ENCODE results near the gene C1QTNF4.
A peak's percentile ranks its signal among the peaks of the same experiment; 100 is the strongest.

C1QTNF4 gene

GRCh38 chr11:47592251-47592650, 2.0 kb downstream of the C1QTNF4 start:
- no peak for DNase-seq

DNA sequence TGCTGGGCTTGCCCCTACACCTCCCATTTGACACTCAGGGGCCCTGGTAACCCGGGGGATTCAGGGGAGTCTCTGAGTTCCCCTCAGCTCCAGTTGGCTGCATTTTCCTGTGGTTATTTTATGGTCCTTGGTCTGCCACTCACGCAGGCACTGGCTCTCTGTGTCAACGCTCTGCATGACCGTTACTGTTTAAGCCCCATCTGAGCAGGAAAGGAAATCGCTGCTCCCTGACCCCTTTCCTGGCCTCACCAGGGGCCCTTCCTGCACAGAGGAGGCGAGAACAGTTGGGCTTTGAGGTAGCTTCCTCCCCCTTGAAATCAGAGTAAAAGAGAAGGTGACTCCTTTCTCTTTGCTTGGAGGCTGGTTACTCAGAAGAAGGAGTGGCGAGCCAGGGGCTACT, 2.4 kb downstream of the C1QTNF4 start:
- DNase-seq: no peak

DNA sequence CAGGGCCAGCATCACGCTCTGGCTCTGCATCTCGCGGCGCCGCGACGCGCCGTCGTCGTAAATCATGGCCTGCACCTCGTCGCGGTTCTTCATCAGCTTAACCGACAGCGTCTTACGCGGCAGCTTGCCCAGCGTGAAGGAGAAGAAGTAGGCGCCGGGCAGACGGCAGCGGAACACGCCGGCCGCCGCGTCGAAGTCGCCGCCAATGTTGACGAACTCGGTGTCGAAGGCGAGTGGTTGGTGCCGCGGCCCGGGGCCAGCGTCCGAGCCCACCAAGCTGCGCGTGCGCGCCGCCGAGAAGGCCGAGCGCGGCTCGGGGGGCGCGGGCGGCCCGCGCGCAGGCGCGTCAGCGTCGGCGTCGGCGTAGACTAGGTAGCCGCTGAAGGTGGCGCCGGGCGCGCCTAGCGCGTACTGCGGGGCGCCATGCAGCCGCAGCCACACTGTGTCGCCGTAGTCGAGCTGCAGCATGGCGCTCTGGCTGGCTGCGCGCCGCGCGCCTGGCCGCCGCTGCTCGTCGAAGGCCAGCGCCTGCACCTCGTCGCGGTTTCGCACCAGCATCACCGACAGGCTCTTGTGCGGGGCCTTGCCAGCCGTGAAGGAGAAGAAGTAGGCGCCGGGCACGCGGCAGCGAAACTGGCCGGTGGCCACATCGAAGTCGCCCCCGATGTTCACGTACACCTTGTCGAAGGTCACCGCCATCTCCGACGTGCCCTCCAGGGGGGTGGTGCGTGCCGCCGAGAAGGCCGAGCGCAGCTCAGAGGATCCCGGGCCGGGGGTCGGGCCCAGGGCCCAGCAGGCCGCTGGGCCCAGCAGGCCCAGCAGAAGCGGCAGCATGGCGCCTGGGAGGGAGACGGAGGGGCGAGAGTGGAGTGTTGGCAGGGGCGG, 4.0 kb downstream of the C1QTNF4 start:
- no peak for DNase-seq

- DNase-seq: no peak
These were observed 4.6 kb downstream of the C1QTNF4 start for GRCh38 chr11:47589584-47589976.

DNA sequence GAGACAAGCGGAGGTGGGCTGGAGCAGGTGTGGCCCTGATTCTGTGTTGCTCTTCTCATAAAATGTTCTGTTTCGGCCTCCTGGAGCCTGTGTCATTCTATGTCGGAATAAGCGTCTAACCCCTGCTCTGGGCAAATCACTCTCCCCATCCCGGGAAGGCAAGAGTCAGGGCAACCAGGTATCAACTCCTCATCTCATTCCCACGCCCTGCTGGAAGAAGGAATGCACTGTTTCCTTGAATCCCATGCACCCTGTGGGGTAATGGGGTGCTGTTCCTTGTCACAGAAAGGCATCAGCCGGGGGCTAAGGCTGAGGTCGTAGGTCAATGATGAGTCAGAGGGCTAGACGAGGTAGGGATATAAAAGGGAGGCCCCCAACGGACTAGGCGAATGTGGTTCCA, 5.1 kb downstream of the C1QTNF4 start:
- no peak for DNase-seq

DNA sequence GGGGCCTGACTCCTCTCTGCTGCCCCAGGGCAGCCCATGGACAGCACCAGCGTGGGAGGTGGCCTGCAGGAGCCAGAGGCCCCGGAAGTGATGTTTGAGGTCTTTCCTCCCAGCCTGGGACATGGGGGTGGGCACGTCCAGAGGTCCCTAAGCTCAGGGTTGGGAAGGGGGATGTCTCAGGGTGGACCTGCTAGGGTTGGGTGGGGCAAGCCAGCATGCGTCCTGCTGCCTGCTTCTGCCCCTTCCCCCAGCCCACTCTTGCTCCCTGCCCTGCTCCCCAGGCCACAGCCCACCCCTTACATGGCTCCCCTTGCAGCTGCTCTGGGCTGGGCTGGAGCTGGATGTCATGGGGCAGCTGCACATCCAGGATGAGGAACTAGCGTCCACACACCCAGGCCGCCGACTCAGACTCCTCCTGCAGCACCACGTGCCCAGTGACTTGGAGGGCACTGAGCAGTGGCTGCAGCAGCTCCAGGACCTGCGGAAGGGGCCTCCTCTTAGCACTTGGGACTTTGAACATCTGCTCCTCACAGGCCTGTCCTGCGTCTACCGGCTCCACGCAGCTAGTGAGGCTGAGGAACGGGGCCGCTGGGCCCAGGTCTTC, 6.4 kb downstream of the C1QTNF4 start:
- no peak for DNase-seq

DNA sequence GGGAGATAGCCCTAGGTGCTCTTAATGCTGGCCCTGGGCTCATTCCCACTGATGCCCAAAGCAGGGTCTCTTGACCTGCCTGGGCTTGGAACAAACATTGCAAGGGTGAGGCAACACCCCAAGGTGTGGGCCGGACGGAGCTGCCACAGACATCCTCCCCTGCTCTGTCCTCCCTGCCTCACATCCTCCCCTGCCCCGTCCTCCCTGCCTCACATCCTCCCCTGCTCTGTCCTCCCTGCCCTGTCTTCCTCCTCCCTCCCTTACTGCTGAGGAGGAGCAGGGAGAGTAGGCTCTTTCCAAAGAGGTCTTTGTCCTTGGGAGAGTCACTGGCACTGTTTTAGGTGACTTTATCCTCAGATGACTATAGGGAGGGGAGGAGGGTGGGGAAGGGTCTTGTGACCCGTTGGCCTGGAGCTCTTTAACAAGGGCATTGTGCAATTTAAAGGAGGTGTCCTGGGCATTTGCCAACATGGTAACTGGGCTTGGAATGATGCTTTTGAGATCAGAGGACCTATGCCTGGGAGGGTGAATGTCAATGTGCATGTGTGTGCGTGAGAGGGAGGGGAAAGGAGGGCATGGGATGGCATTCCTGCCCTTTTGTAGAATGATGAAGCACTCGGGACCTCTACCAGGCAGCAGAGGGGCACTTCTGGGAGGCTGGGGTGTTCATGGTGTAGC, 7.0 kb downstream of the C1QTNF4 start:
- no peak for DNase-seq

DNA sequence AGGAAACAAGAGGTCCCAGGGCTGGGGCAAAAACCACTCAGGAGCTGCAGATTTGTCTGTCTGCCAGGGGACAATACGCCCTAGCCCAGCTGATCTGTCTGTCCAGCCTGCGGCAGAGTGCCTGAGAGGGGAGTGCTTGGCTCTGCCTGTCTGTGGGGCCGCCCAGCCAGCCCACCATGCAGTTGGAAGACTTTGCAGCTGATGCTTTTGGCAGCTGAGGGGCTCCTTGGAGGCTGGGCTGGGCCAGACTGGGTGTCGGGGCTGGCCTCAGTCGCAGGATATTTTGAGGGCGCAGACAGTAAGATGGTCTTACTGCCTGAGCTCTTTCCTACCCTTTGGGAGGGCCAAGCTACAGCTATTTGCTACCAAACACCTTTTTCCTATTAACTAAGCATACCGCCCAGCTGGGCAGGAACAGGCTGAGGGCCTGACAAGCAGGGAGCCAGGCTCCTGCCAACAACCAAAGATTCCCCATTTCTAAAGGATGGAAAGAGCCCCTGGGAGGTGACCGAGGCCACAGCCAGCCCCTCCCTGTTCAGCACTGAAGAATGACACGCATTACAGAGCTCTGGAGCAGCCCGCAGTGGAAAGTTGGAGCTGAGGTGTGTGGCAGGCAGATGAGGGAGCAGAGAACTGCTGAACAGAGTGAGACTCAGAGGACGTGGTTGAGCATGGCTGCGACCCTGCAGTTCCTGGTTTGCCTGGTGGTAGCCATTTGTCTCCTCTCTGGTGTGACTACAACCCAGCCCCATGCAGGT, 7.9 kb downstream of the C1QTNF4 start, which contains the start of gene FAM180B:
Gene FAM180B (plus strand): TSS at position 581 of the 758 bp plus-strand sequence. CDS start 91 bp downstream, at position 672.
- no peak for DNase-seq

- DNase-seq: no peak
These were observed 10.4 kb downstream of the C1QTNF4 start for GRCh38 chr11:47583844-47584243.

GRCh38 chr11:47578524-47579494, 15.4 kb downstream of the C1QTNF4 start, which contains the start of the genes KBTBD4 and NDUFS3:
TSS of gene KBTBD4 (minus strand) at chr11:47578970. CDS start at chr11:47578951, 19 bp downstream.
TSS of gene NDUFS3 (plus strand) at chr11:47579074. CDS start at chr11:47579092, 18 bp downstream.
- peak; percentile 75 for DNase-seq

DNA sequence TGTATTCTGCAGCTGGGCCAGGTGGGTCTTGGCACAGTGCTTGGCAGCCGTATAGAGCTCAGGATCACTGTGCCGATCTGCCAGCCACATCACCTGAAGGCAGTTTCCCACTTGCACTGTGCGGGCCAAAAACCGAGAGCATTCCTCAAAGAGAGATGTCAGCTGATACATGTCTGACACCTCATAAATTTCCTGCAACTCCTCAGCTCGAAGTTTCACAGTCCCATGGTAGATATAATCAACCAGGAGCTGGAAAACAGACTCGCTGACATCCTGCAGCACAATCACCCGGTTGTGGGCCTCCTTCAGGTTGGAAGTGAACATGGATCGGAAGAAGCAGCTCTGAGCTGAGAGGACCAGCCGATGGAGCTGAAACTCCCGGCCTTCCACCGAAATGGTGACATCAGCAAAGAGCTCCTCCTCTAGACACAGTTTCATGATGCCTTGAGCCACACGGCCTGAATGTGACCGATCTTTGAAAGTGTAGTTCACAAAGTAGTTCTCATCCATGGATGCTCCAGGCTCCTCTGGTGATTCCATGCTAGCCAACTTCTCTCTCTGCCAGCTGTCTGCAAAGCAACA, 16.7 kb downstream of the C1QTNF4 start:
- no peak for DNase-seq

DNA sequence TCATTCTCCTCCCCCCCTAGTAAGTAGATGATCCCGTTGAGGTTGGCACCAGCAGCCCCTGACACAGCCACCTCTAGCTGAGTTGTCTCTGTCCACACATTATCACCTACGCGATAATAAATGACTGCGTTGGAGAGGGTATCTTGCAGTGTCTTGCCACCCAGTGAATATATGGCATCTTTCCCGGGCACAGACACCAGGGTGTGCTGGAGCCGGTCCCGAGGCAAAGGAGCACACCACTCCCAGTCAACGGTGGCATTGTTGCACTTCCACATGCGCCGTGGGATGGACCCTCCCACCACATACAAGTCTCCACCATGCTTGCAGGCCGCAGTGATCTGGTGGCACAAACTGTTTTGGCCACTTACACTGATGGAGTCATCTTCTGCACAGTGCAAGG, 20.9 kb downstream of the C1QTNF4 start:
- DNase-seq: no peak

DNA sequence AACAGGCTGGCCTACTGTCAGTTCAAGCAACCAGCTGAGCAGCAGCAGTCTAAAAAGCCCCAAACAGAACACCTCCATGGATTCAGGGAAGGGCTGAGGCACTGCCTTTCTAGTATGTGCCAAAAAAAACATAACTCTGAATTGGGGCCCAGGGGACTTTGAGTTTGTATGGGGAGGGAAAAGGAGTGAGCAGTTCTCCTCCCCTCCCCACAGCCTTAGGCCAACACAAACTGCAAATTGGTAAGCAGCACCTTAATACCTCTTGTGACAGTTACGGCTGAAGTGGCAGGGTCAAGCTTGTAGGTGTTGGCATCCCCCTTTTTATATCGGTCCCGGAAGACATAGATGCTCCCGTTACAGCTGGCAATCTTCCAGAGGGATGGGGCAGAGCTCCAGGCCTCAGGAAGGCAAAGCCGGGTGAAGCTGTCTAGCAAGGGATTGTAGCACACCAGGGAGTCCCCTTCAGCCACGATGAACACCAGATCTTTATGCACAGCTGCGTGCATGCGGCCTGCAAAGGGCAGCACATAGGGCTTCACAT, 21.4 kb downstream of the C1QTNF4 start:
- DNase-seq: no peak

DNA sequence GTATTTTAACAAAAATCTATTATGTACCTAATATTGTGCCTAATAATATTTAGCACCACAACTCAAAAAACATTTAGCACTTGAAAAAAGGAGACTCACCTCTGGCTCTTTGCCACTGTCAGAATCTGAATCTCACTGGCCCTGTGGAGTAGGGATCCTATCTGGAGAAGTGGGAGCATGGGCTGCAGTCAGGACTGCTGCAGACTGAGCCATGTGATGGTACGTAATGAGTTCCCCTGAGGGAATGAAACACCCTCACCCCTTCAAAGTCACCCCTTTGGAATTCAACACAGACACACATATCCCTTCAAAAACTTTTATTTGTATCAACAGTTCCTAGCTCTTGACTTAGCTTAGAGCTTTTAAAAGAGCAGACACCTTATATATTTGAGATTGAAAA, 22.3 kb downstream of the C1QTNF4 start:
- no peak for DNase-seq

DNA sequence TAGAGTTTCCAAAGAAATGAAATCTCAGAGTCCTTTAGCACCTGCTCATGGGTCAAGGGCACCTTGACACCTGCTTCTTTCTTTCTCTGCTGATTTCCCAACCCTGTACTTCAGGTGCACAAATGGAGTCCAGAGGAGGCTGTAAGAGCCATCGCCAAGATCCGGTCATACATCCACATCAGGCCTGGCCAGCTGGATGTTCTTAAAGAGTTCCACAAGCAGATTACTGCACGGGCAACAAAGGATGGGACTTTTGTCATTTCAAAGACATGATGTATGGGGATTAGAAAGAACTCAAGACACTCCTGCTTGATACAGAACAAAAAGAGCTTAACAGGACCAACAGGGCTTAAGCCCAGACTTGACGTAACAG, 22.9 kb downstream of the C1QTNF4 start:
- DNase-seq: no peak

GRCh38 chr11:47570651-47571356, 23.4 kb downstream of the C1QTNF4 start:
- DNase-seq: no peak

GRCh38 chr11:47569646-47570045, 24.6 kb downstream of the C1QTNF4 start:
- no peak for DNase-seq

GRCh38 chr11:47566149-47566698, 28.0 kb downstream of the C1QTNF4 start:
- DNase-seq: no peak

- DNase-seq: no peak
These were observed 28.7 kb downstream of the C1QTNF4 start, which contains the start of gene PTPMT1 for GRCh38 chr11:47565340-47566148. TSS of gene PTPMT1 (plus strand) at chr11:47565599. CDS start at chr11:47565623, 24 bp downstream.

All from DMS153 (cell line).